HG03442 (cell line): ENCODE data around the gene GNA14.
A peak's percentile ranks its signal among the peaks of the same experiment; 100 is the strongest.
"Not testable (repeated sequence)": the region's sequence is repeated elsewhere in the genome, so short reads cannot be mapped to it uniquely, and the experiment has no call there.

ENCODE experiments used
- ATAC-seq: cut with Tn5 transposase; IDR thresholded peaks from one replicate; pipeline ENCODE4 v1.9.1; 2021; ENCODE audit warnings: mild to moderate bottlenecking, moderate library complexity; ENCODE audit not compliant: unreplicated experiment

The GNA14 gene

GRCh38 chr9:77592476-77592875, 55.6 kb downstream of the GNA14 start:
- ATAC-seq: no peak

DNA sequence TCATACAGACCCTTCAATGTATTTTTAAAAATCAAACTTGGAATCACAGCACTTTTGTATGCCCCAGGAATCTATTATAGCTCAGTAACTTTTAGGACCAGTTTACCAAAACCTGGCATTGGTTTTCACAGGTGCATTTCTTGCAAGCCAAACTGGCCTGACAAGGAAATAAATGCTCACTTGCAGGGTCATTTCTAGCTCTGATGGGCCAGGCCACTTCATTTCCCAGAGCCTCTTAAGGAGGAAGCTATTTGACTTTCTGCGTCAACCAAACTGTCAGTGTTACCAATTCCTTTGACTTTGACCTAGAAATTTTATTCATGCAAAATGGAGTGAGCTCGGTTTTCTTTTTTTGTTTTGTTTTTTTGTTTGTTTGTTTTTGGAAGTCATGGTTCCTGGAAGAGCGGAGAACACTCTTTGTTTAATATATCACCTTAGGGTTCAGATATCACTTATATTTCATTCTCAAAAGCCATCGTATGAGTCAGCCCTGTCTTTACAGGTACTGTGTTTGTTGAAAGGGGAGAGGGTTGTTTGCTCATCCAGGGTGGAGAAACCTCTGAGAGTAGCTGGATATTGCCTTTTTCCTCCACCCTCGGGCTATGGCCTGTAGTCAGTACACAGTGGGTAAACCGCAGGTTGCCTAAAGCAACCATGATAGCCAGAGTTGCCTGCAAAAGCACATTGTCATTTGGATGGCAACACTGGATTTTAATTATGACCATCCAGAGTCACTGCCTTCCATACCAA, 58.9 kb downstream of the GNA14 start:
- ATAC-seq: no peak

GRCh38 chr9:77588271-77588937, 59.7 kb downstream of the GNA14 start:
- ATAC-seq: no peak

DNA sequence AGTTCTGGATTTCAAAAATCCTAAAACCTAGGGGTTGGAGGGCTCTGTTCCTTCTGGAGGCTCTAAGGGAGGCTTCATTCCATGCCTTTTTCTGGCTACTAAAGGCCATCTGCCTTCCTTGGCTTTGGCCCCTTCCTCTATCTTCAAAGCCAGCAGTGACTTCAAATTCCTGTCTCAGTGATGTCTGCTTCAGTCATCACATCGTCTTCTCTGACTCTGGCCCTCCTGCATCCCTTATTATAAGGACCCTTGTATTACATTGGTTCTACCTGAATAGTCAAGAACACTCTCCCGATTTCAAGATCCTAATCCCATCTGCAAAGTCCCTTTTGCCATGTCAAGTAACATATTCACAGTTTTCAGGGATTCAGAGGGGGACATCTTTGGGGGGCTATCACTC, 60.3 kb downstream of the GNA14 start:
- no peak for ATAC-seq

GRCh38 chr9:77587042-77587441, 61.1 kb downstream of the GNA14 start:
- ATAC-seq: no peak

- no peak for ATAC-seq
Observed at GRCh38 chr9:77586591-77586990, 61.5 kb downstream of the GNA14 start.

GRCh38 chr9:77585335-77585786, 62.8 kb downstream of the GNA14 start:
- ATAC-seq: no peak

DNA sequence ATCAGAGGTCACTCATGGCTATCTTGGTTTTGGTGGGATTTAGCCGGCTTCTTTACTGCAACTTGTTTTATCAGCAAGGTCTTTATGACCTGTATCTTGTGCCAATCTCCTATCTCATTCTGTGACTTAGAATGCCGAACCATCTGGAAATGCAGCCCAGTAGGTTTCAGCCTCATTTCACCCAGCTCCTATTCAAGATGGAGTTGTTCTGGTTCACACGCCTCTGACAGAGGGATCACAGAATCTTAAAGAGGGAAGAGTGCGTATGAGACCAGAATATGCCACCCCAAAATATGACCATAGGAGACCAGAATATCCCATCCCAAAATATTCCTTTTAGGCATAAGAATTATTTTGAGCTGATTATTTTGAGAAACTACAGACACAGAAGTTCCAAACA, 63.2 kb downstream of the GNA14 start:
- not testable (repeated sequence) for ATAC-seq

- no peak for ATAC-seq
Observed at GRCh38 chr9:77582961-77583576, 65.1 kb downstream of the GNA14 start.

GRCh38 chr9:77582525-77582924, 65.6 kb downstream of the GNA14 start:
- no peak for ATAC-seq

DNA sequence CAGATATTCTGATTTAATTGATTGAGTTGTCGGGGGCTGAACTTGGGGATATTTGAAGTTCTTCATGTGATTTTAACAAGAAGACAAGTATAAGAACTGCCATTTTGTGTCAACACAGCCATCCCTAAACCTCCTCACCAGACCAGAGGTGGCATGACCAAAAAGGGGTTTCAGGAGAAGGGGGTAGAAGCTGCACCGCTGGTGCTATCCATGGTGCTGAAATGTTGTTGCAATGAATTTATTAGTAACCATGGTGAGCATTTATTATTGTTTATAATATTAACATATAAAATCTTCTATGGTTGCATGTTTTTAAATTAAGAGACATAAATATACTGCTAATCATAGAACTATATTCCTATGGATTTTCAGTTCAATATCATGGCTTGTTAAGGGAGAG, 72.3 kb downstream of the GNA14 start:
- no peak for ATAC-seq

DNA sequence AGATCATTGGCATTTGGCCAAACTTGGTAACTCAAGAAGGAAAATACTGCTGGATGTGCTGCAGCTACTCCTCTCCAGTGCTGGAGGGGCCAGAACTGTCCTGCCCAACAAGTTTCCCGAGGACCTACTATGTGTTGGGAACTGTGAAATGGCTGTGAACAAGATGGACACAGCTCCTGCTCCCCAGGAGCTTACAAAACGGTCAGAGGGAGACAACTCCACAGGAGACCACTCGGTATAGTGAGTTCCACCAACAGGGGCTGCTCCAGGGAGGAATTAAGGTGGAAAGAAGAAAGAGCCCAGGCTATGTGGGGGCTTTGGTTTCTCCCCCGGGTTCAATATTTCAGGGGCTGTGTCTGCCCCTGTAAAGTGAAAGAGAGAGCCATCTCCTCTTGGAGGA, 78.8 kb downstream of the GNA14 start:
- ATAC-seq: no peak

DNA sequence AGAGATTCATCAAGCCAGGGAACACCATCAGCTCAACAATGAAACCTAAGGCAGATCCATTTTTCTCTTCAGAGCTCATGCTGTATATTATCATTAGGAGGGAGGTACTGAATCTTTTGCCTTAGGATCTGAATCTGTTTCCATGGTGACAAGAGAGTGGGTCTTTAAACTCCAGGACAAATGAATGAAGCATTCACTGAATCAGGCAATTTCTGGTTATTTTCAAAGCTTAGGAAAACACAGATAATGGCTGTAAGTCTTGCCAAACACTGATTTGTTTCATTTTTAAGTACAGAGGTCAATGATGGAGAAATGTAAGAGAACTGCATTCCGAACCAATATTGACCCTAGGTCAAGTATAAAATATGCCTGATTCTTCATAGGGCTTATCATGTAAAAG, 84.9 kb downstream of the GNA14 start:
- ATAC-seq: no peak

GRCh38 chr9:77562019-77562748, 85.9 kb downstream of the GNA14 start:
- peak; percentile 72 for ATAC-seq

- no peak for ATAC-seq
Observed at GRCh38 chr9:77561331-77562018, 86.6 kb downstream of the GNA14 start.

DNA sequence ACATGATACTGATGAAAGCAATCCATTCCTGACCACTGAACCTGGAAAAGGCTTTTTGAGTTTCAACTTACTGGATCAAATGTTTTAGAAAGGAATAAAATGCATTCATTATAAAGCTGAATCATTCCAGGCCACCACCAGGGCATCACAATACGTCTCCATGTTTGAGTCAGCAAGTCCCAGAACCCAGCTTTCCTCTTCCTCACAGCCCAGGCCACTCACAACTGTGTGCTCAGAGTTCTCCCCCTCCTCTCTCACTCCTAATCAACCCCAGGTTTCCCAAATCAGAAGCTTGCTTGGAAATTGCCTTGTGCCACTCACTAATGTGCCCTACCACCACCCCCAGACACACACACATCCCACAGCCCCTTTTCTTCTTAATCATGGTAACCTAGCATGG, 91.7 kb downstream of the GNA14 start:
- ATAC-seq: no peak

GRCh38 chr9:77554586-77555105, 93.5 kb downstream of the GNA14 start:
- ATAC-seq: no peak

GRCh38 chr9:77547106-77547730, 100.9 kb downstream of the GNA14 start:
- no peak for ATAC-seq

GRCh38 chr9:77546376-77546950, 101.7 kb downstream of the GNA14 start:
- no peak for ATAC-seq

- ATAC-seq: no peak
Observed at GRCh38 chr9:77544546-77544945, 103.6 kb downstream of the GNA14 start.
